GM10266 (cell line): Measurements from ENCODE around the gene GATA2.

Experiments used
- DNase-seq: peaks from one replicate; pipeline ENCODE4 v3.0.0; 2012; ENCODE audit errors: extremely low spot score
- TF ChIP-seq, protein P1 (sequence below): IDR thresholded peaks from 2 replicates; pipeline ENCODE4 v1.5.1; 2012; ENCODE audit warnings: mild to moderate bottlenecking, low read depth; ENCODE audit not compliant: control insufficient read depth, insufficient read depth; ENCODE audit errors: missing control alignments

The GATA2 gene

GRCh38 chr3:128436214-128436613 is 56.8 kb downstream of the GATA2 start:
- TF ChIP-seq, protein P1, sequence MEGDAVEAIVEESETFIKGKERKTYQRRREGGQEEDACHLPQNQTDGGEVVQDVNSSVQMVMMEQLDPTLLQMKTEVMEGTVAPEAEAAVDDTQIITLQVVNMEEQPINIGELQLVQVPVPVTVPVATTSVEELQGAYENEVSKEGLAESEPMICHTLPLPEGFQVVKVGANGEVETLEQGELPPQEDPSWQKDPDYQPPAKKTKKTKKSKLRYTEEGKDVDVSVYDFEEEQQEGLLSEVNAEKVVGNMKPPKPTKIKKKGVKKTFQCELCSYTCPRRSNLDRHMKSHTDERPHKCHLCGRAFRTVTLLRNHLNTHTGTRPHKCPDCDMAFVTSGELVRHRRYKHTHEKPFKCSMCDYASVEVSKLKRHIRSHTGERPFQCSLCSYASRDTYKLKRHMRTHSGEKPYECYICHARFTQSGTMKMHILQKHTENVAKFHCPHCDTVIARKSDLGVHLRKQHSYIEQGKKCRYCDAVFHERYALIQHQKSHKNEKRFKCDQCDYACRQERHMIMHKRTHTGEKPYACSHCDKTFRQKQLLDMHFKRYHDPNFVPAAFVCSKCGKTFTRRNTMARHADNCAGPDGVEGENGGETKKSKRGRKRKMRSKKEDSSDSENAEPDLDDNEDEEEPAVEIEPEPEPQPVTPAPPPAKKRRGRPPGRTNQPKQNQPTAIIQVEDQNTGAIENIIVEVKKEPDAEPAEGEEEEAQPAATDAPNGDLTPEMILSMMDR: no peak
- no peak for DNase-seq

- no peak for DNase-seq
- TF ChIP-seq, protein P1: no peak
Measured at GRCh38 chr3:128435561-128435960, 57.4 kb downstream of the GATA2 start.

- TF ChIP-seq, protein P1: no peak
- no peak for DNase-seq
Measured at GRCh38 chr3:128435058-128435457, 57.9 kb downstream of the GATA2 start.

- no peak for DNase-seq
- TF ChIP-seq, protein P1: no peak
Measured at GRCh38 chr3:128434524-128434923, 58.5 kb downstream of the GATA2 start.

GRCh38 chr3:128433837-128434165 is 59.2 kb downstream of the GATA2 start:
- DNase-seq: no peak
- TF ChIP-seq, protein P1: no peak

- DNase-seq: no peak
- TF ChIP-seq, protein P1: no peak
Measured at GRCh38 chr3:128432971-128433836, 59.8 kb downstream of the GATA2 start.

DNA sequence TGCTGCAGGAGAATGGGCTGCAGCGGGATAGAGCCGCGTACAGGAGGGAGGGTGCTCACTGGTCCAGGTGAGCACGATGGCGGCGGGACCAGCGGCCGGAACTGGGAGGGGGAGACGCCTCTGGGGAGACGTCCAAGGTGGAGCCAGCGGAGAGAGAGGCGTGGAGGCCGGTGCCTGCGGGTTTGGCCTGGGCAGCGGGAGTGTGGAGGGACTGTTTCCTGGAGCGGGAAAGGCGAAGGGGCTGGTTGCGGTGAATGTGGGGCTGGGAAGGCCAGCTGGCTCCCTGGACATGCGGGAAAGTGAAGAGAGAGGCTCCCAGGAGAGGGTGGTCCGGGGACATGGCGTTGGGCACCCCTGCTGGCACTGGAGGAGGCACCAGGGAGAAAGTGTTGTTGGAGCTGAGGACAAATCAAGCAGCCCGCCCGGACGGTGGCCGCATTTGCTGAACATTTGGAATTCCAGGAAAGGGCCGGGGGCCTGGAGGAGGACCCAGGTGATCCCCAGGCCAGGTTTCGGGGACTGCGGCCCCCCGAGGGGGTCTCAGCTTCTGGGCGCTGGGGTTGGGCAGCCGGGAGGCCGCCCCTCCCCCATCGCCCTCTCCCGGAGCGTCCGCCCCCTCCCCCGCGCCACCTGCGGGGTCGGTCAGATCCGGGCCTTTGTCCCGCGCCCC is 60.6 kb downstream of the GATA2 start:
- TF ChIP-seq, protein P1: no peak
- DNase-seq: no peak
